Measurements from ENCODE around the gene NEO1.

DNA sequence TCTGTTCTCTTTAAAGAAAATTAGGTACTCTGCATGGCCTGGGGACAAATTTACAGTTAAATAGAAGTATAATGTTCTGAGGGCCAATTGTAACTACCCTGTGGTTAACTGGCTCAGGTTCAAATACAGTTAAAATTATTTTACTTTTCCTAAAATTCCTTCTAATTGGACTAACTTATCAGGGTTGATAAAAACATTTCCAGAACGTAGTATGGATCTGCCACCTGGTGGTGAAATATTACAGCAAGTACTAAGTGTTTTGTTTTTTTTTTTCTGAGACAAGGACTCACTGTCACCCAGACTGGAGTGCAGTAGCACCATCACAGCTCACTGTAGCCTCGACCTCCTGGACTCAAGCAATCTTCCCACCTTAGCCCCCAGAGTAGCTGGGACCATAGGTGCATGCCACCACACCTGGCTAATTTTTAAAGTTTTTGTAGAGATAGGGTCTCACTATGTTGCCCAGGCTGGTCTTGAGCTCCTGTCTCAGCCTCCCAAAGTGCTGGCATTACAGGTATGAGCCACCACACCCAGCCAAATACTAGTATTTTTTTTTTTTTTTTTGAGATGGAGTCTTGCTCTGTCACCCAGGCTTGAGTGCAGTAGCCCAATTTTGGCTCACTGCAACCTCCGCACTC, 29.2 kb downstream of the NEO1 start:
- TF ChIP-seq, protein P1, sequence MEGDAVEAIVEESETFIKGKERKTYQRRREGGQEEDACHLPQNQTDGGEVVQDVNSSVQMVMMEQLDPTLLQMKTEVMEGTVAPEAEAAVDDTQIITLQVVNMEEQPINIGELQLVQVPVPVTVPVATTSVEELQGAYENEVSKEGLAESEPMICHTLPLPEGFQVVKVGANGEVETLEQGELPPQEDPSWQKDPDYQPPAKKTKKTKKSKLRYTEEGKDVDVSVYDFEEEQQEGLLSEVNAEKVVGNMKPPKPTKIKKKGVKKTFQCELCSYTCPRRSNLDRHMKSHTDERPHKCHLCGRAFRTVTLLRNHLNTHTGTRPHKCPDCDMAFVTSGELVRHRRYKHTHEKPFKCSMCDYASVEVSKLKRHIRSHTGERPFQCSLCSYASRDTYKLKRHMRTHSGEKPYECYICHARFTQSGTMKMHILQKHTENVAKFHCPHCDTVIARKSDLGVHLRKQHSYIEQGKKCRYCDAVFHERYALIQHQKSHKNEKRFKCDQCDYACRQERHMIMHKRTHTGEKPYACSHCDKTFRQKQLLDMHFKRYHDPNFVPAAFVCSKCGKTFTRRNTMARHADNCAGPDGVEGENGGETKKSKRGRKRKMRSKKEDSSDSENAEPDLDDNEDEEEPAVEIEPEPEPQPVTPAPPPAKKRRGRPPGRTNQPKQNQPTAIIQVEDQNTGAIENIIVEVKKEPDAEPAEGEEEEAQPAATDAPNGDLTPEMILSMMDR (IDR thresholded peaks at IDR 0.05; ENCODE audit: poor library complexity) = peak; percentile 85
- no peak for TF ChIP-seq EZH2 (IDR thresholded peaks at IDR 0.05; ENCODE audit: borderline replicate concordance)
- TF ChIP-seq EZH2phosphoT487 (IDR thresholded peaks at IDR 0.05; ENCODE audit: low read depth, severe bottlenecking, unreplicated experiment) = no peak

Measured in hepatocyte (in vitro differentiated cells).